ENCODE measurements around the gene ACOX1. TPM values are rescaled to one million over a fixed set of nuclear protein-coding genes. Genes with fewer than 3 reads are reported as not detected.

ACOX1 gene
- polyA plus RNA-seq, 1 of the 3 experiments (the other 2 are of a cell fraction): 21.5 TPM

DNA sequence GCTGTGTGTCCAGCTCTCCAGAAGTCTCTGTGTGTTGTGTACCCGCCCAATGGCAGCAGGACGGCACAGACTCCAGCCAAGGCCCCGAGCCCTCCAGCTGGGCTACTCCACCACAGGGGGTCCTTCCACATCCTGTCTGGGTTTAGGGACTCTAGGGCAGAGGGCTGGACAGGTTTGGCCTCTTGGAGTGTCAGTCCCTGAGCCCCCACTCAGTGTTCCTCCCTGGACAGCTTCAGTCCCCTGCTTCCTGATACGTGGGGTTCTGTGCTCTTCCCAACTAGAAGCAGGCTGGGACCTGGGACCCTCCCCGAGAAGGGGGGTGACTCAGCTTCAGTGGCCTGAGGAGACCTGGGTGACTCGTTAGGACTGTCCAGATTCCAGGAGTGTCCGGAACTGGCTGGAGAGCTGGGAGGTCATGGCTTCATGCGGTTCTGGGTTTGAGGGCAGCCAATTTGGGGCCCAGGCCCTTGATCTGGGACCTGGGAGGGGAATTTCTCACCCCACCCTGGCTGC, 25.8 kb upstream of the ACOX1 start:
- Histone ChIP-seq H3K9ac (peak overlapping the region; percentile 3; the same call in 1 of the 2 replicates), H3K4me3 (ENCODE audit: low read depth in 2 of 2, low read length in 1 of 2) (no peak overlapping the region), H3K36me3 (replicated peaks in 1 of 2; ENCODE audit: control insufficient read depth in 1 of 2, insufficient read depth in 2 of 2, low read length in 1 of 2) (no peaks in the 10 kb centered on the region), H3K4me1 (ENCODE audit: control insufficient read depth in 1 of 2, insufficient read depth in 2 of 2, low read depth in 1 of 2, low read length in 1 of 2) (peaks cover 0 to 10% of the 10 kb centered on the region in 2 experiments; a peak in 2 of 4 replicates), H3K27ac (ENCODE audit: low read depth in 2 of 2, low read length in 1 of 2) (peak overlapping the region in 1 of 2 experiments; percentile 38; a peak in 2 of 4 replicates), H2AFZ (ENCODE audit: low read depth) (no peak overlapping the region), H3K9me2 (no peaks in the 10 kb centered on the region), H3K27me3 (ENCODE audit: insufficient read depth) (no peaks in the 10 kb centered on the region), H3K4me2 (peak overlapping the region; percentile 43), H3K79me2 (ENCODE audit: insufficient read depth) (no peaks in the 10 kb centered on the region), H4K20me1 (ENCODE audit: insufficient read depth) (no peaks in the 10 kb centered on the region), H3F3A (replicated peaks; ENCODE audit: insufficient read depth) (peaks cover 22% of the 10 kb centered on the region), H3K9me3 (no peaks in the 10 kb centered on the region)
- CTCF ChIA-PET: interaction anchor here (0.6 to 10.2 kb wide), 51 partner anchors 9 to 291 kb away, joined by 3 to 231 read pairs (median 5); partner anchors contain the start of genes MRPL38, SRP68, TRIM65 and WBP2
- peak; percentile 82 for TF ChIP-seq FOSL2 (IDR thresholded peaks at IDR 0.05; ENCODE audit: borderline replicate concordance, low read depth)
- TF ChIP-seq, protein P1, sequence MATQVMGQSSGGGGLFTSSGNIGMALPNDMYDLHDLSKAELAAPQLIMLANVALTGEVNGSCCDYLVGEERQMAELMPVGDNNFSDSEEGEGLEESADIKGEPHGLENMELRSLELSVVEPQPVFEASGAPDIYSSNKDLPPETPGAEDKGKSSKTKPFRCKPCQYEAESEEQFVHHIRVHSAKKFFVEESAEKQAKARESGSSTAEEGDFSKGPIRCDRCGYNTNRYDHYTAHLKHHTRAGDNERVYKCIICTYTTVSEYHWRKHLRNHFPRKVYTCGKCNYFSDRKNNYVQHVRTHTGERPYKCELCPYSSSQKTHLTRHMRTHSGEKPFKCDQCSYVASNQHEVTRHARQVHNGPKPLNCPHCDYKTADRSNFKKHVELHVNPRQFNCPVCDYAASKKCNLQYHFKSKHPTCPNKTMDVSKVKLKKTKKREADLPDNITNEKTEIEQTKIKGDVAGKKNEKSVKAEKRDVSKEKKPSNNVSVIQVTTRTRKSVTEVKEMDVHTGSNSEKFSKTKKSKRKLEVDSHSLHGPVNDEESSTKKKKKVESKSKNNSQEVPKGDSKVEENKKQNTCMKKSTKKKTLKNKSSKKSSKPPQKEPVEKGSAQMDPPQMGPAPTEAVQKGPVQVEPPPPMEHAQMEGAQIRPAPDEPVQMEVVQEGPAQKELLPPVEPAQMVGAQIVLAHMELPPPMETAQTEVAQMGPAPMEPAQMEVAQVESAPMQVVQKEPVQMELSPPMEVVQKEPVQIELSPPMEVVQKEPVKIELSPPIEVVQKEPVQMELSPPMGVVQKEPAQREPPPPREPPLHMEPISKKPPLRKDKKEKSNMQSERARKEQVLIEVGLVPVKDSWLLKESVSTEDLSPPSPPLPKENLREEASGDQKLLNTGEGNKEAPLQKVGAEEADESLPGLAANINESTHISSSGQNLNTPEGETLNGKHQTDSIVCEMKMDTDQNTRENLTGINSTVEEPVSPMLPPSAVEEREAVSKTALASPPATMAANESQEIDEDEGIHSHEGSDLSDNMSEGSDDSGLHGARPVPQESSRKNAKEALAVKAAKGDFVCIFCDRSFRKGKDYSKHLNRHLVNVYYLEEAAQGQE (IDR thresholded peaks at IDR 0.05; ENCODE audit: low read depth, low read length): 0 out of 2 replicates have a peak, but pooled peaks have one; percentile 3
- TF ChIP-seq ELF1 (IDR thresholded peaks at IDR 0.05): no peak
- TF ChIP-seq RCOR1 (IDR thresholded peaks at IDR 0.05; ENCODE audit: low read length): no peak
- TF ChIP-seq, protein P2, sequence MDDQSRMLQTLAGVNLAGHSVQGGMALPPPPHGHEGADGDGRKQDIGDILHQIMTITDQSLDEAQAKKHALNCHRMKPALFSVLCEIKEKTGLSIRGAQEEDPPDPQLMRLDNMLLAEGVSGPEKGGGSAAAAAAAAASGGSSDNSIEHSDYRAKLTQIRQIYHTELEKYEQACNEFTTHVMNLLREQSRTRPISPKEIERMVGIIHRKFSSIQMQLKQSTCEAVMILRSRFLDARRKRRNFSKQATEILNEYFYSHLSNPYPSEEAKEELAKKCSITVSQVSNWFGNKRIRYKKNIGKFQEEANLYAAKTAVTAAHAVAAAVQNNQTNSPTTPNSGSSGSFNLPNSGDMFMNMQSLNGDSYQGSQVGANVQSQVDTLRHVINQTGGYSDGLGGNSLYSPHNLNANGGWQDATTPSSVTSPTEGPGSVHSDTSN (IDR thresholded peaks at IDR 0.05): no peak
- no peak for TF ChIP-seq FOXJ3 (CRISPR knock-in tag; IDR thresholded peaks at IDR 0.05)
- no peak for TF ChIP-seq POLR2AphosphoS5 (IDR thresholded peaks at IDR 0.05; ENCODE audit: low read depth, low read length)
- TF ChIP-seq EZH2phosphoT487 (IDR thresholded peaks at IDR 0.05; ENCODE audit: borderline replicate concordance, low read depth): no peak
- TF ChIP-seq, protein P3, sequence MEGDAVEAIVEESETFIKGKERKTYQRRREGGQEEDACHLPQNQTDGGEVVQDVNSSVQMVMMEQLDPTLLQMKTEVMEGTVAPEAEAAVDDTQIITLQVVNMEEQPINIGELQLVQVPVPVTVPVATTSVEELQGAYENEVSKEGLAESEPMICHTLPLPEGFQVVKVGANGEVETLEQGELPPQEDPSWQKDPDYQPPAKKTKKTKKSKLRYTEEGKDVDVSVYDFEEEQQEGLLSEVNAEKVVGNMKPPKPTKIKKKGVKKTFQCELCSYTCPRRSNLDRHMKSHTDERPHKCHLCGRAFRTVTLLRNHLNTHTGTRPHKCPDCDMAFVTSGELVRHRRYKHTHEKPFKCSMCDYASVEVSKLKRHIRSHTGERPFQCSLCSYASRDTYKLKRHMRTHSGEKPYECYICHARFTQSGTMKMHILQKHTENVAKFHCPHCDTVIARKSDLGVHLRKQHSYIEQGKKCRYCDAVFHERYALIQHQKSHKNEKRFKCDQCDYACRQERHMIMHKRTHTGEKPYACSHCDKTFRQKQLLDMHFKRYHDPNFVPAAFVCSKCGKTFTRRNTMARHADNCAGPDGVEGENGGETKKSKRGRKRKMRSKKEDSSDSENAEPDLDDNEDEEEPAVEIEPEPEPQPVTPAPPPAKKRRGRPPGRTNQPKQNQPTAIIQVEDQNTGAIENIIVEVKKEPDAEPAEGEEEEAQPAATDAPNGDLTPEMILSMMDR (IDR thresholded peaks at IDR 0.05): no peak
- no peak for TF ChIP-seq CHD2 (IDR thresholded peaks at IDR 0.05; ENCODE audit: low read length, partially characterized antibody)
- no peak for TF ChIP-seq GATA2 (CRISPR knock-in tag; IDR thresholded peaks at IDR 0.05)
- TF ChIP-seq, protein P4, sequence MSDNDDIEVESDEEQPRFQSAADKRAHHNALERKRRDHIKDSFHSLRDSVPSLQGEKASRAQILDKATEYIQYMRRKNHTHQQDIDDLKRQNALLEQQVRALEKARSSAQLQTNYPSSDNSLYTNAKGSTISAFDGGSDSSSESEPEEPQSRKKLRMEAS (IDR thresholded peaks at IDR 0.05; ENCODE audit: low read depth): no peak
- WGBS (ENCODE audit: low lambda C conversion rate): 43% methylated on average over 5 of the region's 8 CpGs
- peak; percentile 45 for DNase-seq
- POLR2A ChIA-PET: no interaction called here

Measured in SK-N-SH (cell line).